ENCODE data around the gene EIF1B. TPM values are rescaled to one million over a fixed set of nuclear protein-coding genes. Genes with fewer than 3 reads are reported as not detected.
A peak's percentile ranks its signal among the peaks of the same experiment; 100 is the strongest.

Gene EIF1B
- total RNA-seq (2021) (30.9 and 39.9 TPM in 2 replicates), Bru-seq, nascent RNA (percentile 89 among the genes with signal in this experiment), BruChase-seq, experiment 1, labeled RNA remaining after a 2-hour chase (percentile 95 among the genes with signal in this experiment), BruChase-seq, experiment 2, labeled RNA remaining after a 6-hour chase (percentile 98 among the genes with signal in this experiment)
- long read RNA-seq, transcript EIF1B-201 (4 exons, 1,010 nt): major isoform, 55 of 147 reads
- long read RNA-seq, partial matches to known transcripts: 92 of 147 reads
- long read RNA-seq, other reads (novel, unspliced or antisense): 0 of 147 reads

DNA sequence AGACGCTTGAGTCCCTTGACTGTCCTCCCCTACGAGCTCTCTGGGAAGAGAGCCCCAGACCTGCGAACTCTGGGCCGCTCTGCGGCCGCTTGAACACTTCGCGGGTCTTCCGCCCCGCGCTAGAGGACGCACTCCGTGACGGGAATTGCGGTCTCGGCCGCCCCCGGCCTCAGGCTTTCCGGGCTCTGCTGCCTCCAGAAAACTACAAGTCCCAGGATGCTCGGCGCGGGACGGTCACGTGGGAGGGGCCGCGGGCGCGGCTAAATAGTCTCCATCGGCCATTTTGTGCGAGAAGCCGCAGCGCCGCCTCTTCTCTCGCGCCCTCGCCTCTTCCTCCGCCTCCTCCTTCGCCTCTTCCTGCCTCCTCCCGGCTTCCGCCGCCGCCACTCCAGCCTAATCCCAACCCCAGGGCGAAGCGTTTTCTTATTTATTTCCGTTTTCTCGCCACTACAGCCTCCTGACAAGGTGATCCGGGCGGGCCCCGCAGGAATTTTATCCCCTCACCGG lies at the start of gene EIF1B:
EIF1B (plus strand) TSS at position 290 of the 507 bp plus-strand sequence. CDS start 235 bp downstream, outside the sequence.
- Histone ChIP-seq H3K4me2 (peak within 1 kb of the TSS; percentile 83), H3K4me1 (replicated peaks; ENCODE audit: insufficient read depth) (peaks cover 15% of the 10 kb centered on the region; the same call in 1 of the 2 replicates), H3K79me2 (ENCODE audit: low read depth) (peaks cover 18% of the 10 kb centered on the region), H4K20me1 (ENCODE audit: insufficient read depth) (no peaks in the 10 kb centered on the region), H3F3A (ENCODE audit: insufficient read depth, low read depth) (no peaks in the 10 kb centered on the region), H3K36me3 (ENCODE audit: low read depth) (peaks cover 17% of the 10 kb centered on the region), H2AFZ (peak within 1 kb of the TSS; percentile 93), H3K27ac (peak within 1 kb of the TSS; percentile 67), H3K4me3 (peak within 1 kb of the TSS; percentile 93), H3K27me3 (ENCODE audit: insufficient read depth, low read depth) (no peaks in the 10 kb centered on the region), H3K9me2 (ENCODE audit: insufficient read depth) (no peaks in the 10 kb centered on the region), H3K9me3 (ENCODE audit: insufficient read depth, low read depth) (no peaks in the 10 kb centered on the region)
- ChIA-PET CTCF (interaction anchor here (1.4 kb wide), 1 partner anchor 118 kb away, joined by 6 read pairs; no protein-coding TSS in a partner anchor), POLR2A (ENCODE audit: unreplicated experiment) (interaction anchor here (0.7 kb wide), 2 partner anchors 103 to 488 kb away, joined by 3 read pairs; no protein-coding TSS in a partner anchor)
- BruUV-seq (replicated peaks): no TSS peak
- DNase-seq: peak; percentile 85 to 98
- no peak for TF ChIP-seq EZH2 (IDR thresholded peaks at IDR 0.05; ENCODE audit: low read depth)
- TF ChIP-seq, protein P1, sequence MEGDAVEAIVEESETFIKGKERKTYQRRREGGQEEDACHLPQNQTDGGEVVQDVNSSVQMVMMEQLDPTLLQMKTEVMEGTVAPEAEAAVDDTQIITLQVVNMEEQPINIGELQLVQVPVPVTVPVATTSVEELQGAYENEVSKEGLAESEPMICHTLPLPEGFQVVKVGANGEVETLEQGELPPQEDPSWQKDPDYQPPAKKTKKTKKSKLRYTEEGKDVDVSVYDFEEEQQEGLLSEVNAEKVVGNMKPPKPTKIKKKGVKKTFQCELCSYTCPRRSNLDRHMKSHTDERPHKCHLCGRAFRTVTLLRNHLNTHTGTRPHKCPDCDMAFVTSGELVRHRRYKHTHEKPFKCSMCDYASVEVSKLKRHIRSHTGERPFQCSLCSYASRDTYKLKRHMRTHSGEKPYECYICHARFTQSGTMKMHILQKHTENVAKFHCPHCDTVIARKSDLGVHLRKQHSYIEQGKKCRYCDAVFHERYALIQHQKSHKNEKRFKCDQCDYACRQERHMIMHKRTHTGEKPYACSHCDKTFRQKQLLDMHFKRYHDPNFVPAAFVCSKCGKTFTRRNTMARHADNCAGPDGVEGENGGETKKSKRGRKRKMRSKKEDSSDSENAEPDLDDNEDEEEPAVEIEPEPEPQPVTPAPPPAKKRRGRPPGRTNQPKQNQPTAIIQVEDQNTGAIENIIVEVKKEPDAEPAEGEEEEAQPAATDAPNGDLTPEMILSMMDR (conservative IDR thresholded peaks at IDR 0.05): peak; percentile 79
- intact Hi-C loops (cut with micrococcal nuclease; ENCODE audit: unreplicated experiment): loop anchor here (1.0 kb wide), 1 partner anchor 117 kb away; no protein-coding TSS in a partner anchor

GRCh38 chr3:40262331-40262730 lies 47.2 kb upstream of the EIF1B start:
- H3K4me3 ChIP-seq: no peak overlapping the region
- H3K79me2 ChIP-seq (ENCODE audit: low read depth): no peaks in the 10 kb centered on the region
- H2AFZ ChIP-seq: no peak overlapping the region
- H3K9me2 ChIP-seq (ENCODE audit: insufficient read depth): no peaks in the 10 kb centered on the region
- no peaks in the 10 kb centered on the region for H3F3A ChIP-seq (ENCODE audit: insufficient read depth, low read depth)
- H4K20me1 ChIP-seq (ENCODE audit: insufficient read depth): no peaks in the 10 kb centered on the region
- ChIA-PET CTCF (no interaction called here), POLR2A (ENCODE audit: unreplicated experiment) (no interaction called here)
- H3K9me3 ChIP-seq (ENCODE audit: insufficient read depth, low read depth): no peaks in the 10 kb centered on the region
- no peak for DNase-seq
- no peaks in the 10 kb centered on the region for H3K36me3 ChIP-seq (ENCODE audit: low read depth)
- TF ChIP-seq, protein P1 (conservative IDR thresholded peaks at IDR 0.05): no peak
- no peaks in the 10 kb centered on the region for H3K4me1 ChIP-seq (replicated peaks; ENCODE audit: insufficient read depth)
- no peak overlapping the region for H3K4me2 ChIP-seq
- no TSS peak for BruUV-seq (replicated peaks)
- no peaks in the 10 kb centered on the region for H3K27me3 ChIP-seq (ENCODE audit: insufficient read depth, low read depth)
- intact Hi-C loops (cut with micrococcal nuclease; ENCODE audit: unreplicated experiment): no loop called here
- H3K27ac ChIP-seq: no peak overlapping the region

- Histone ChIP-seq H3F3A (ENCODE audit: insufficient read depth, low read depth) (no peaks in the 10 kb centered on the region), H4K20me1 (ENCODE audit: insufficient read depth) (no peaks in the 10 kb centered on the region), H3K9me3 (ENCODE audit: insufficient read depth, low read depth) (no peaks in the 10 kb centered on the region), H3K4me3 (no peak overlapping the region), H3K4me1 (replicated peaks; ENCODE audit: insufficient read depth) (no peaks in the 10 kb centered on the region), H3K27ac (no peak overlapping the region), H3K9me2 (ENCODE audit: insufficient read depth) (no peaks in the 10 kb centered on the region), H3K36me3 (ENCODE audit: low read depth) (no peaks in the 10 kb centered on the region), H3K27me3 (ENCODE audit: insufficient read depth, low read depth) (0 out of 2 replicates have a peak, but pooled peaks cover 6% of the 10 kb centered on the region), H3K4me2 (no peak overlapping the region), H3K79me2 (ENCODE audit: low read depth) (no peaks in the 10 kb centered on the region), H2AFZ (no peak overlapping the region)
- no peak for TF ChIP-seq EZH2 (IDR thresholded peaks at IDR 0.05; ENCODE audit: low read depth)
- TF ChIP-seq, protein P1 (conservative IDR thresholded peaks at IDR 0.05): no peak
- intact Hi-C loops (cut with micrococcal nuclease; ENCODE audit: unreplicated experiment): no loop called here
- no peak for DNase-seq
- no TSS peak for BruUV-seq (replicated peaks)
- ChIA-PET POLR2A (ENCODE audit: unreplicated experiment) (no interaction called here), CTCF (no interaction called here)
Measured at GRCh38 chr3:40264451-40264850, 45.1 kb upstream of the EIF1B start.

Measured in PC-9 (cell line).